ENCODE results near the gene YIPF1.
A peak's percentile ranks its signal among the peaks of the same experiment; 100 is the strongest.

YIPF1 gene

GRCh38 chr1:53837646-53837923 lies 52.0 kb downstream of the YIPF1 start:
- peak overlapping the region; percentile 98 for H3K9ac ChIP-seq (ENCODE audit: insufficient read length, low read depth)
- H3K9me3 ChIP-seq (ENCODE audit: insufficient read depth, low read length) = peaks cover 7% of the 10 kb centered on the region; the same call in 1 of the 2 replicates
- H3K4me1 ChIP-seq (ENCODE audit: insufficient read depth, insufficient read length) = no peaks in the 10 kb centered on the region
- no peak for DNase-seq (ENCODE audit: low read depth, low spot score)
- H3K36me3 ChIP-seq (ENCODE audit: insufficient read depth, insufficient read length, low read length) = peaks cover 27% of the 10 kb centered on the region
- H3K4me3 ChIP-seq (ENCODE audit: insufficient read length, low read depth) = peak overlapping the region; percentile 100
- TF ChIP-seq SUZ12 (IDR thresholded peaks at IDR 0.05; ENCODE audit: extremely low read depth, insufficient read depth, insufficient read length) (no peak), YY1 (IDR thresholded peaks at IDR 0.05; ENCODE audit: insufficient read depth, insufficient read length) (no peak), ZNF274 (IDR thresholded peaks at IDR 0.05; ENCODE audit: low read depth, low read length) (no peak)
- no peaks in the 10 kb centered on the region for H3K27me3 ChIP-seq (ENCODE audit: insufficient read depth, insufficient read length)

- Histone ChIP-seq H3K4me1 (ENCODE audit: insufficient read depth, insufficient read length) (no peaks in the 10 kb centered on the region), H3K9me3 (ENCODE audit: insufficient read depth, low read length) (no peaks in the 10 kb centered on the region), H3K9ac (ENCODE audit: insufficient read length, low read depth) (no peak overlapping the region), H3K4me3 (ENCODE audit: insufficient read length, low read depth) (no peak overlapping the region), H3K27me3 (ENCODE audit: insufficient read depth, insufficient read length) (no peaks in the 10 kb centered on the region), H3K36me3 (ENCODE audit: insufficient read depth, insufficient read length, low read length) (peaks cover 42% of the 10 kb centered on the region)
- no peak for TF ChIP-seq SUZ12 (IDR thresholded peaks at IDR 0.05; ENCODE audit: extremely low read depth, insufficient read depth, insufficient read length)
- no peak for TF ChIP-seq YY1 (IDR thresholded peaks at IDR 0.05; ENCODE audit: insufficient read depth, insufficient read length)
- no peak for TF ChIP-seq ZNF274 (IDR thresholded peaks at IDR 0.05; ENCODE audit: low read depth, low read length)
- no peak for DNase-seq (ENCODE audit: low read depth, low spot score)
Observed at GRCh38 chr1:53835491-53835890, 54.1 kb downstream of the YIPF1 start.

DNA sequence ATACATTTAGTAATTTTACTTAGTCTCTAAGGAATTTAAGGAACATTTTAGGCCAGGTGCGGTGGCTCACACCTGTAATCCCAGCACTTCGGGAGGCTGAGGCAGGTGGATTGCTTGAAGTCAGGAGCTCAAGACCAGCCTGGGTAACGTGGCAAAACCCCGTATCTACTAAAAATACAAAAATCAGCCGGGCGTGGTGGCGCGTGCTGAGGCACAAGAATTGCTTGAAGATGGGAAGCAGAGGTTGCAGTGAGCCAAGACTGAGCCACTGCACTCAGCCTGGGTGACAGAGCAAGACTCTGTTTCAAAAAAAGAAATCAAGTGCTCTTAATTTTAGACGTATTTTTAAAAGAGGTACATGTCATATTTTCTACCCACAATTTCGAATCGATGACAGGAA lies 54.8 kb downstream of the YIPF1 start:
- Histone ChIP-seq H3K36me3 (ENCODE audit: insufficient read depth, insufficient read length, low read length) (peaks cover 42% of the 10 kb centered on the region), H3K9me3 (ENCODE audit: insufficient read depth, low read length) (no peaks in the 10 kb centered on the region), H3K9ac (ENCODE audit: insufficient read length, low read depth) (no peak overlapping the region), H3K4me1 (ENCODE audit: insufficient read depth, insufficient read length) (no peaks in the 10 kb centered on the region), H3K4me3 (ENCODE audit: insufficient read length, low read depth) (no peak overlapping the region), H3K27me3 (ENCODE audit: insufficient read depth, insufficient read length) (no peaks in the 10 kb centered on the region)
- TF ChIP-seq YY1 (IDR thresholded peaks at IDR 0.05; ENCODE audit: insufficient read depth, insufficient read length) = no peak
- no peak for TF ChIP-seq ZNF274 (IDR thresholded peaks at IDR 0.05; ENCODE audit: low read depth, low read length)
- no peak for TF ChIP-seq SUZ12 (IDR thresholded peaks at IDR 0.05; ENCODE audit: extremely low read depth, insufficient read depth, insufficient read length)
- DNase-seq (ENCODE audit: low read depth, low spot score) = no peak

DNA sequence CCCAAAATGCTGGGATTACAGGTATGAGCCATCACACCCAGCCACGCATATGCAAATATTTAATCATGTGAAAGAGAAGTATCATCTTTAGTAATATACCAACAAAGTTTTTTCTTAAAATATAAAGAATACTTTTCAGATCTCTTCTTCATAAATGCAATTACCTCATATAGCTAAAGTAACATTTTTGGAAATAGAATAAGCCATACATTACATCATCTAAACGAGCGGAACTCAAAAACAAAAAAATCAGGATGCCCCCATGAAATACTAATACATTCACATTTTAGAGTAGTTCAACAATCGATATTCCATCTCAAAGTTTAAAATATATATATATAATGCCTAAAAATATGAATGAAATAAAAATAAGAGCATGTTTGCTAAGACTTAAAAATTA lies 56.2 kb downstream of the YIPF1 start:
- DNase-seq (ENCODE audit: low read depth, low spot score) = no peak
- H3K4me1 ChIP-seq (ENCODE audit: insufficient read depth, insufficient read length) = no peaks in the 10 kb centered on the region
- H3K9ac ChIP-seq (ENCODE audit: insufficient read length, low read depth) = no peak overlapping the region
- peaks cover 54% of the 10 kb centered on the region for H3K36me3 ChIP-seq (ENCODE audit: insufficient read depth, insufficient read length, low read length)
- H3K27me3 ChIP-seq (ENCODE audit: insufficient read depth, insufficient read length) = no peaks in the 10 kb centered on the region
- H3K4me3 ChIP-seq (ENCODE audit: insufficient read length, low read depth) = no peak overlapping the region
- H3K9me3 ChIP-seq (ENCODE audit: insufficient read depth, low read length) = no peaks in the 10 kb centered on the region
- TF ChIP-seq YY1 (IDR thresholded peaks at IDR 0.05; ENCODE audit: insufficient read depth, insufficient read length) = no peak
- TF ChIP-seq SUZ12 (IDR thresholded peaks at IDR 0.05; ENCODE audit: extremely low read depth, insufficient read depth, insufficient read length) = no peak
- no peak for TF ChIP-seq ZNF274 (IDR thresholded peaks at IDR 0.05; ENCODE audit: low read depth, low read length)

- Histone ChIP-seq H3K9ac (ENCODE audit: insufficient read length, low read depth) (no peak overlapping the region), H3K4me3 (ENCODE audit: insufficient read length, low read depth) (no peak overlapping the region), H3K4me1 (ENCODE audit: insufficient read depth, insufficient read length) (no peaks in the 10 kb centered on the region), H3K27me3 (ENCODE audit: insufficient read depth, insufficient read length) (no peaks in the 10 kb centered on the region), H3K9me3 (ENCODE audit: insufficient read depth, low read length) (no peaks in the 10 kb centered on the region), H3K36me3 (ENCODE audit: insufficient read depth, insufficient read length, low read length) (peaks cover 81% of the 10 kb centered on the region)
- TF ChIP-seq SUZ12 (IDR thresholded peaks at IDR 0.05; ENCODE audit: extremely low read depth, insufficient read depth, insufficient read length) (no peak), ZNF274 (IDR thresholded peaks at IDR 0.05; ENCODE audit: low read depth, low read length) (no peak), YY1 (IDR thresholded peaks at IDR 0.05; ENCODE audit: insufficient read depth, insufficient read length) (no peak)
- no peak for DNase-seq (ENCODE audit: low read depth, low spot score)
Observed at GRCh38 chr1:53826367-53826766, 63.2 kb downstream of the YIPF1 start.

DNA sequence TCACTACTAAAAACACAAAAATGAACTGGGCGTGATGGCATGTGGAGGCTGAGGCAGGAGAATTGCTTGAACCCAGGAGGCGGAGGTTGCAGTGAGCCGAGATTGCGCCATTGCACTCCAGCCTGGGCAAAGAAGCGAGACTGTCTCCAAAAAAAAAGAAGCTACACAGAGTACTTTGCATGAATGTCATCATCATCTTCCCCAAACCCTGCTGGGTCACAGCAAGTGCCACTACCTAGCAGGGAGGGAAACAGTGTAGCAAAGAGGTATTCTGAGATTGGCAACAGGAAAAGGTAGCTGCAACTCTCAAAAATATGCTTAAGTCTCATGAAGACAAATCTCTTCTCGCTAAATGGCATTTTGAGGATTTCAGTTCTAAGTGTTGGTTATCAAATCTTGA lies 64.3 kb downstream of the YIPF1 start:
- Histone ChIP-seq H3K4me1 (ENCODE audit: insufficient read depth, insufficient read length) (no peaks in the 10 kb centered on the region), H3K27me3 (ENCODE audit: insufficient read depth, insufficient read length) (no peaks in the 10 kb centered on the region), H3K9ac (ENCODE audit: insufficient read length, low read depth) (no peak overlapping the region), H3K4me3 (ENCODE audit: insufficient read length, low read depth) (no peak overlapping the region), H3K36me3 (ENCODE audit: insufficient read depth, insufficient read length, low read length) (peaks cover 80% of the 10 kb centered on the region), H3K9me3 (ENCODE audit: insufficient read depth, low read length) (no peaks in the 10 kb centered on the region)
- DNase-seq (ENCODE audit: low read depth, low spot score) = no peak
- no peak for TF ChIP-seq SUZ12 (IDR thresholded peaks at IDR 0.05; ENCODE audit: extremely low read depth, insufficient read depth, insufficient read length)
- no peak for TF ChIP-seq ZNF274 (IDR thresholded peaks at IDR 0.05; ENCODE audit: low read depth, low read length)
- TF ChIP-seq YY1 (IDR thresholded peaks at IDR 0.05; ENCODE audit: insufficient read depth, insufficient read length) = no peak

GRCh38 chr1:53822931-53823330 lies 66.7 kb downstream of the YIPF1 start:
- no peaks in the 10 kb centered on the region for H3K27me3 ChIP-seq (ENCODE audit: insufficient read depth, insufficient read length)
- DNase-seq (ENCODE audit: low read depth, low spot score) = no peak
- TF ChIP-seq ZNF274 (IDR thresholded peaks at IDR 0.05; ENCODE audit: low read depth, low read length) = no peak
- TF ChIP-seq YY1 (IDR thresholded peaks at IDR 0.05; ENCODE audit: insufficient read depth, insufficient read length) = no peak
- TF ChIP-seq SUZ12 (IDR thresholded peaks at IDR 0.05; ENCODE audit: extremely low read depth, insufficient read depth, insufficient read length) = no peak
- no peaks in the 10 kb centered on the region for H3K9me3 ChIP-seq (ENCODE audit: insufficient read depth, low read length)
- no peaks in the 10 kb centered on the region for H3K4me1 ChIP-seq (ENCODE audit: insufficient read depth, insufficient read length)
- no peak overlapping the region for H3K4me3 ChIP-seq (ENCODE audit: insufficient read length, low read depth)
- no peak overlapping the region for H3K9ac ChIP-seq (ENCODE audit: insufficient read length, low read depth)
- peaks cover 86% of the 10 kb centered on the region for H3K36me3 ChIP-seq (ENCODE audit: insufficient read depth, insufficient read length, low read length)

DNA sequence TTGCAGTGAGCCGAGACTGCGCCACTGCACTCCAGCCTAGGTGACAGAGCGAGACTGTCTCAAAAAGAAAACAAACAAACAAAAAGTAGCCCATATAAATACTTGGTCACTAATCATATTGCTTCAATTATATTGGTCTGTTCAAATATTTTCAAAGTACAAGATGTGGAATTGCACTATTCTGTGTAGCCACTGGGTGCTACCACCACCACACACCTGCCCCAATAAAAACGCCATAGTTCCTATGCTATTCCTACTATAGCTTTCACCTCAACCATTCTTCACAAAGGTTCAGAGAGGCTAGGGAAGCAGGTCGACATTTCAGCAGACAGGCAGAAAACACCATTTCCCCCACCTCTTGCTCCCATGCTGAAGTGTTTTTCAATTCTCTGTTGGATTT lies 68.2 kb downstream of the YIPF1 start:
- DNase-seq (ENCODE audit: low read depth, low spot score) = no peak
- Histone ChIP-seq H3K9ac (ENCODE audit: insufficient read length, low read depth) (no peak overlapping the region), H3K9me3 (ENCODE audit: insufficient read depth, low read length) (no peaks in the 10 kb centered on the region), H3K36me3 (ENCODE audit: insufficient read depth, insufficient read length, low read length) (peaks cover 82% of the 10 kb centered on the region), H3K4me3 (ENCODE audit: insufficient read length, low read depth) (no peak overlapping the region), H3K27me3 (ENCODE audit: insufficient read depth, insufficient read length) (no peaks in the 10 kb centered on the region), H3K4me1 (ENCODE audit: insufficient read depth, insufficient read length) (no peaks in the 10 kb centered on the region)
- no peak for TF ChIP-seq ZNF274 (IDR thresholded peaks at IDR 0.05; ENCODE audit: low read depth, low read length)
- TF ChIP-seq SUZ12 (IDR thresholded peaks at IDR 0.05; ENCODE audit: extremely low read depth, insufficient read depth, insufficient read length) = no peak
- TF ChIP-seq YY1 (IDR thresholded peaks at IDR 0.05; ENCODE audit: insufficient read depth, insufficient read length) = no peak

All from NT2/D1 (cell line).